ENCODE data around the gene GLRX.

GLRX gene

DNA sequence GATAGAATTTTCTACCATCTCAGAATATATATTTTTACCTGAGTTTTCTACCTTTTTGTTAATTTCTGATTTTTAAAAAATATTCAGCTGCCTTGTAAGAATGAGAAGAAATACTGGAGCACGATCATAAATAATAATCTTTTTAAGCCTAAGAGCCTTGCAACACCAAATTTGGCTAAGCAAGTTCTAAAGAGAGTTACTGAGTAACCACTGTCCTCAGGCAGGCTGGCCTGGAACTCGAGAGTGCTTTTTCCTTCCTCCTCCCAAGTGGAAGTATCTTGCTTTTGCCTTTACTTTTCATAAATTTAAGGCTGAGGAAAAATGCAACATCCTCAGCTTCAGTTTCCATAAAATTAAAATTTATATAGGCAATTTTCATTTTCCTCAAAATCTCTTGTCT lies 21.0 kb downstream of the GLRX start:
- H3K4me1 ChIP-seq (ENCODE audit: control insufficient read depth in 1 of 2, insufficient read depth in 1 of 2, low read depth in 1 of 2, low read length in 1 of 2): peaks cover 15 to 18% of the 10 kb centered on the region in 2 experiments
- H3K27me3 ChIP-seq: no peaks in the 10 kb centered on the region
- no peaks in the 10 kb centered on the region for H3K9me3 ChIP-seq
- peaks cover 12% of the 10 kb centered on the region for H3K36me3 ChIP-seq
- TF ChIP-seq, protein P1, sequence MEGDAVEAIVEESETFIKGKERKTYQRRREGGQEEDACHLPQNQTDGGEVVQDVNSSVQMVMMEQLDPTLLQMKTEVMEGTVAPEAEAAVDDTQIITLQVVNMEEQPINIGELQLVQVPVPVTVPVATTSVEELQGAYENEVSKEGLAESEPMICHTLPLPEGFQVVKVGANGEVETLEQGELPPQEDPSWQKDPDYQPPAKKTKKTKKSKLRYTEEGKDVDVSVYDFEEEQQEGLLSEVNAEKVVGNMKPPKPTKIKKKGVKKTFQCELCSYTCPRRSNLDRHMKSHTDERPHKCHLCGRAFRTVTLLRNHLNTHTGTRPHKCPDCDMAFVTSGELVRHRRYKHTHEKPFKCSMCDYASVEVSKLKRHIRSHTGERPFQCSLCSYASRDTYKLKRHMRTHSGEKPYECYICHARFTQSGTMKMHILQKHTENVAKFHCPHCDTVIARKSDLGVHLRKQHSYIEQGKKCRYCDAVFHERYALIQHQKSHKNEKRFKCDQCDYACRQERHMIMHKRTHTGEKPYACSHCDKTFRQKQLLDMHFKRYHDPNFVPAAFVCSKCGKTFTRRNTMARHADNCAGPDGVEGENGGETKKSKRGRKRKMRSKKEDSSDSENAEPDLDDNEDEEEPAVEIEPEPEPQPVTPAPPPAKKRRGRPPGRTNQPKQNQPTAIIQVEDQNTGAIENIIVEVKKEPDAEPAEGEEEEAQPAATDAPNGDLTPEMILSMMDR (IDR thresholded peaks at IDR 0.05): no peak
- H3K27ac ChIP-seq: peak overlapping the region; percentile 13
- no peak overlapping the region for H3K4me3 ChIP-seq (ENCODE audit: low read depth in 1 of 2, low read length in 1 of 2)

DNA sequence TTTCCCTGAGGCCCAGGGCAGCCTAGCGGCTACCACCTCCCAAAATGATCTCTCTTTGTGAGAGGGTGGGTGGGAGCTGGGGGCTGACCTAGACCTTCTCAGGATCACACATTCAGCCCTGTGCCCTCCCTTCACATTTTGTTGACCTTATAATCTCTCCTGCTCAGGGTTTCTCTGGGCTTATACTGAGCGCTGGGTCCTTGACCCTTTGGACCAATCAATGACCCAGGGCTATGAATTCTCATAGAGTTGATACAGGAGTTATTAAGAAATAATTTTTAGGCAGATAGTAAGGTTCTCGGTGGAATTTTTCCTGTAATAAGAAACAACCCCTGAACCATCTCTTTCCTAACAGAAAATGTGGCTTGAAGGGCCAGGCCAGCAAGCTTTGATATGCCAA lies 22.0 kb downstream of the GLRX start:
- H3K4me1 ChIP-seq (ENCODE audit: control insufficient read depth in 1 of 2, insufficient read depth in 1 of 2, low read depth in 1 of 2, low read length in 1 of 2): peaks cover 15 to 18% of the 10 kb centered on the region in 2 experiments
- H3K27ac ChIP-seq: no peak overlapping the region
- H3K27me3 ChIP-seq: no peaks in the 10 kb centered on the region
- no peak overlapping the region for H3K4me3 ChIP-seq (ENCODE audit: low read depth in 1 of 2, low read length in 1 of 2)
- TF ChIP-seq, protein P1 (IDR thresholded peaks at IDR 0.05): no peak
- peaks cover 7% of the 10 kb centered on the region for H3K36me3 ChIP-seq
- no peaks in the 10 kb centered on the region for H3K9me3 ChIP-seq

DNA sequence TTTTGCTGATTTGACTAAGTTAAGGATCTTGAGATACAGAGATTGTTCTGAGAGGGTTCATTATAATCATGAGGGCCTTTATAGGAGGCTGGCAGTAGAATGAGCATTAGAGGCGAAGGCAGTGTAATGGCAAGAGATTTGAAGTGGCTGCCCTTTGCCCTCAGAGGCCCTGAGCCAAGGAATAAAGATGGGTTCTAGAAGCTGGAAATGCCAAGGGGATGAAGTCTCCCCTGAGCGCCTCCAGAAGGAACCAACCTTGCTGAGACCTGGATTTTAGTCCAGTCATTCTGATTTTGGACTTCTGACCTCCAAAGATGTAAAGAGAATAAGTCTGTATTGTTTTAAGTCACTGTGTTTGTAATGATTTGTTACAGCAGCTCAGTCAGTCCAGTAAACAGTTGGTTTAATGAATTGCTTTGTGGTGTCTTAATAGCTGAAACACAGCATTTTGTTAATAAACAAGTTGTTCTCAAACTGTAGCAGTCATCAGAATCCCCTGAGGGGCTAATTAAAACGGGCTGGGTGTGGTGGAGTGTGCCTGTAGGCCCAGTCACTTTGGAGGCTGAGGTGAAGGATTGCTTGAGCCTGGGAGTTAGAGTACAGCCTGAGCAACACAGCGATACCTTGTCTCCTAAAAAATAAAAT lies 23.2 kb downstream of the GLRX start:
- Histone ChIP-seq H3K27ac (no peak overlapping the region), H3K4me3 (ENCODE audit: low read depth in 1 of 2, low read length in 1 of 2) (no peak overlapping the region), H3K36me3 (peaks cover 7% of the 10 kb centered on the region), H3K27me3 (no peaks in the 10 kb centered on the region), H3K9me3 (no peaks in the 10 kb centered on the region), H3K4me1 (ENCODE audit: control insufficient read depth in 1 of 2, insufficient read depth in 1 of 2, low read depth in 1 of 2, low read length in 1 of 2) (peaks cover 15 to 18% of the 10 kb centered on the region in 2 experiments)
- TF ChIP-seq, protein P1 (IDR thresholded peaks at IDR 0.05): no peak

DNA sequence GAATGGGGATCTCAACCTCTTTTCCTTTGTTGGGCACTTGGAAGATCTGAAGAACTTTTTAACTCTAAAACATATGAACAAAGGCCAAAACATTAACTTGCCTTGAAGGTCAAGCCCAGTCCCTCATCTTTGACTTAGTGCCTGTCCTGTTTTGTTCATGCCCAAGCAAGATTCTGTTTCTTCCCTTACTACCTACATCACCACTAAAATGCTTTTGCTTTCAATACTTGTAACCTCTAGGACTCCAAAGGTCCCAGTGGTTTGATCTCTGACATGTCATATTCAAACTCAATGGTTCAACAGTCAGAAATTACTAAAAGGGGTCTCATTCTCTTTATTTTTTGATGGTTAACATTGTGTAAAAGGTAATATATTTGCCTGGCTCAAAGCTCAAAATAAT lies 24.0 kb downstream of the GLRX start:
- TF ChIP-seq, protein P1 (IDR thresholded peaks at IDR 0.05): no peak
- Histone ChIP-seq H3K27me3 (no peaks in the 10 kb centered on the region), H3K36me3 (peaks cover 7% of the 10 kb centered on the region), H3K4me3 (ENCODE audit: low read depth in 1 of 2, low read length in 1 of 2) (no peak overlapping the region), H3K27ac (peak overlapping the region; percentile 55), H3K9me3 (no peaks in the 10 kb centered on the region), H3K4me1 (ENCODE audit: control insufficient read depth in 1 of 2, insufficient read depth in 1 of 2, low read depth in 1 of 2, low read length in 1 of 2) (peaks cover 18 to 21% of the 10 kb centered on the region in 2 experiments)

DNA sequence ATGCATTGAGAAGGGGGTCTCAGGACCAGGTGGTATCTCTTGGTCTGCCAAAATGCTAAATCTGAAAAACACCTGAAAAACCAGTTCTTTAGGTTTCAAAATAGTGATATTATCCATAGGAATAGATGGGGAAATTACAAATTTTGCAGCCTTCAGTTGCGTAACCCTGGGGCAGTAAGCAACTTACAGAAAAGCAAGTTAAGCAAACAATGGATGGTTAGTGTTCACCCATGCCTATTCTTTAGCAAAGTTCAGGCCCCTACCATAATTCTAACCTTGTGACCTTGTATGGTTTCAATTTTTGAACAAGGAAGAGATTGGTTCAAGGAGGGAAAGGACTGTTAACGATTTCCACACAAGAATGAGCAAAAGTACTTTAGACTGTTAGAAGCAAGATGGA lies 24.5 kb downstream of the GLRX start:
- Histone ChIP-seq H3K9me3 (no peaks in the 10 kb centered on the region), H3K36me3 (peaks cover 7% of the 10 kb centered on the region), H3K4me3 (ENCODE audit: low read depth in 1 of 2, low read length in 1 of 2) (no peak overlapping the region), H3K4me1 (ENCODE audit: control insufficient read depth in 1 of 2, insufficient read depth in 1 of 2, low read depth in 1 of 2, low read length in 1 of 2) (peaks cover 23 to 26% of the 10 kb centered on the region in 2 experiments), H3K27ac (peak overlapping the region; percentile 55), H3K27me3 (no peaks in the 10 kb centered on the region)
- TF ChIP-seq, protein P1 (IDR thresholded peaks at IDR 0.05): no peak
